ENCODE measurements around the gene GP5.

The GP5 gene

GRCh38 chr3:194395778-194396538, 3.1 kb downstream of the GP5 start:
- in situ Hi-C loops (cut with HindIII; ENCODE audit: low sequenced_read_pairs) = no loop called here
- DNase-seq (ENCODE audit: low read depth, low spot score) = no peak
- TF ChIP-seq, protein P1, sequence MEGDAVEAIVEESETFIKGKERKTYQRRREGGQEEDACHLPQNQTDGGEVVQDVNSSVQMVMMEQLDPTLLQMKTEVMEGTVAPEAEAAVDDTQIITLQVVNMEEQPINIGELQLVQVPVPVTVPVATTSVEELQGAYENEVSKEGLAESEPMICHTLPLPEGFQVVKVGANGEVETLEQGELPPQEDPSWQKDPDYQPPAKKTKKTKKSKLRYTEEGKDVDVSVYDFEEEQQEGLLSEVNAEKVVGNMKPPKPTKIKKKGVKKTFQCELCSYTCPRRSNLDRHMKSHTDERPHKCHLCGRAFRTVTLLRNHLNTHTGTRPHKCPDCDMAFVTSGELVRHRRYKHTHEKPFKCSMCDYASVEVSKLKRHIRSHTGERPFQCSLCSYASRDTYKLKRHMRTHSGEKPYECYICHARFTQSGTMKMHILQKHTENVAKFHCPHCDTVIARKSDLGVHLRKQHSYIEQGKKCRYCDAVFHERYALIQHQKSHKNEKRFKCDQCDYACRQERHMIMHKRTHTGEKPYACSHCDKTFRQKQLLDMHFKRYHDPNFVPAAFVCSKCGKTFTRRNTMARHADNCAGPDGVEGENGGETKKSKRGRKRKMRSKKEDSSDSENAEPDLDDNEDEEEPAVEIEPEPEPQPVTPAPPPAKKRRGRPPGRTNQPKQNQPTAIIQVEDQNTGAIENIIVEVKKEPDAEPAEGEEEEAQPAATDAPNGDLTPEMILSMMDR (IDR thresholded peaks at IDR 0.05; ENCODE audit: low read depth, low read length) = no peak
- no peak overlapping the region for H3K4me3 ChIP-seq (ENCODE audit: low read depth, low read length)

DNA sequence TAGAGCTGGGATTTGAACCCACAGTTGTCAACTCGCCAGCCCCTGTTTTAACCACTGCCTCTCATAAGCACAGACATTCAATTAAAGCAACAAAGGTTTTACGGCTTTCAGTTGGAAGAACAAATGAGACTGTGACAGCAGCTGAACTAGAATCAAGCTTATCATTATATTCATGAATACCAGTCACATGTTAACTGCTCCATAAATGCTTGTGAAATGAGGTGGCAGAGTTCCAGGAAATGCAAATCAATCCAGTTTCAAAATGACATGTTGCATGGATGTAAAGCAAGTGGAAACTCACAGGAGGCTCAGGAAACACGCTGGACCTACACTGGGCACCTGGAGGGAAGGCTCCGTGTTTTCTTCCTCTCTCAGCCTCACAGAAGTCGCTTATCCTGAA, 3.9 kb downstream of the GP5 start:
- DNase-seq (ENCODE audit: low read depth, low spot score) = no peak
- TF ChIP-seq, protein P1 (IDR thresholded peaks at IDR 0.05; ENCODE audit: low read depth, low read length) = no peak
- H3K4me3 ChIP-seq (ENCODE audit: low read depth, low read length) = no peak overlapping the region
- in situ Hi-C loops (cut with HindIII; ENCODE audit: low sequenced_read_pairs) = no loop called here

DNA sequence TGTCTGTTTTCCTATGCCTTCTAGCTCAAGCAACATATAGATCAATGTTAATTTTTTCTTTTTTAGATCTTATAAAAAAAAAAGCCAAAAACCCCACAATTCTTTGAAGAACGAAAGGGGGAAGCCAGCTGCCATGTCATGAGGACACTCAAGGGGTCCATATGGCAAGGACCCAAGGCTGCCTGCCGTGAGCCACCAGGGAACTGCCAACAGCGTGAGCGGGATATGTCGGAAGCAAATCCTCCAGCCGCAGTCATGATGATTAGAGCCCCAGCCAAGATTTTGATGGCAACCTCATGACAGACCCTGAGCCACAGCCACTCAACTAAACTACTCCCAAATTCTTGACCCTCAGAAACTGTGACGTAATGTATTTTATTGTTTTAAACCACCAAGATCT, 6.5 kb downstream of the GP5 start:
- H3K4me3 ChIP-seq (ENCODE audit: low read depth, low read length) = no peak overlapping the region
- TF ChIP-seq, protein P1 (IDR thresholded peaks at IDR 0.05; ENCODE audit: low read depth, low read length) = no peak
- no peak for DNase-seq (ENCODE audit: low read depth, low spot score)
- in situ Hi-C loops (cut with HindIII; ENCODE audit: low sequenced_read_pairs) = no loop called here

- in situ Hi-C loops (cut with HindIII; ENCODE audit: low sequenced_read_pairs) = no loop called here
- no peak overlapping the region for H3K4me3 ChIP-seq (ENCODE audit: low read depth, low read length)
- DNase-seq (ENCODE audit: low read depth, low spot score) = no peak
- TF ChIP-seq, protein P1 (IDR thresholded peaks at IDR 0.05; ENCODE audit: low read depth, low read length) = no peak
Measured at GRCh38 chr3:194390835-194391234, 8.2 kb downstream of the GP5 start.

GRCh38 chr3:194389269-194389668, 9.8 kb downstream of the GP5 start:
- H3K4me3 ChIP-seq (ENCODE audit: low read depth, low read length) = no peak overlapping the region
- no peak for DNase-seq (ENCODE audit: low read depth, low spot score)
- TF ChIP-seq, protein P1 (IDR thresholded peaks at IDR 0.05; ENCODE audit: low read depth, low read length) = no peak
- in situ Hi-C loops (cut with HindIII; ENCODE audit: low sequenced_read_pairs) = no loop called here

DNA sequence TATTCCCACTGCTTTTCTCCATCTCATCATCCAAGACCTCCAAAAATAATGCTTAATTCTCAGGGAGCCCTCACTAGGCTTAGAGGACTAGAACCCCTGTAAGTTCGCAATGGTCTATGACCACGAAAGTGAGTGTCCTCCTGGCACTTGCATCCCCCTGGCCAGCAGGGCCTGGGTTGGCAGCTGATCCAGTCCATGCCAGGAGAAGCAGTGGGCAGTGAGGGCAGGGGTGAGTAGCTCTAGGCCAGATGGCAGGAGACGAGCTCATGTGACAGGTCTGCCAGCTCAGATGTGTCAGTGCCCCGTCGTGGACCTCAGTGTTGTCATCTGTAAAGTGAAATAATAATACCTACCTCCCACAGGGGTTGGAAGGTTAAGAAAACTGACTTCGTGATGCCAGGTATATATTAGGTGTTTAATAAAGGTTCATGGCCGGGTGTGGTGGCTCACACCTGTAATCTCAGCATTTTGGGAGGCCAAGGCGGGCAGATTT, 11.1 kb downstream of the GP5 start:
- H3K4me3 ChIP-seq (ENCODE audit: low read depth, low read length) = no peak overlapping the region
- DNase-seq (ENCODE audit: low read depth, low spot score) = no peak
- in situ Hi-C loops (cut with HindIII; ENCODE audit: low sequenced_read_pairs) = no loop called here
- TF ChIP-seq, protein P1 (IDR thresholded peaks at IDR 0.05; ENCODE audit: low read depth, low read length) = no peak

All from astrocyte of the spinal cord (primary cell).